K562 (cell line): ENCODE results near the gene DLGAP1.

Source experiments
- GATAD2A ChIP-seq: fragments of 450-650 bp; IDR thresholded peaks from 2 replicates; pipeline ENCODE4 v1.6.1; 2017
- TF ChIP-seq, protein P1 (sequence below): fragments of 250-450 bp; sonication (Bioruptor Pico); IDR thresholded peaks from 2 replicates; pipeline ENCODE4 v1.8.0; 2022; ENCODE audit warnings: inconsistent platforms

- TF ChIP-seq, protein P1, sequence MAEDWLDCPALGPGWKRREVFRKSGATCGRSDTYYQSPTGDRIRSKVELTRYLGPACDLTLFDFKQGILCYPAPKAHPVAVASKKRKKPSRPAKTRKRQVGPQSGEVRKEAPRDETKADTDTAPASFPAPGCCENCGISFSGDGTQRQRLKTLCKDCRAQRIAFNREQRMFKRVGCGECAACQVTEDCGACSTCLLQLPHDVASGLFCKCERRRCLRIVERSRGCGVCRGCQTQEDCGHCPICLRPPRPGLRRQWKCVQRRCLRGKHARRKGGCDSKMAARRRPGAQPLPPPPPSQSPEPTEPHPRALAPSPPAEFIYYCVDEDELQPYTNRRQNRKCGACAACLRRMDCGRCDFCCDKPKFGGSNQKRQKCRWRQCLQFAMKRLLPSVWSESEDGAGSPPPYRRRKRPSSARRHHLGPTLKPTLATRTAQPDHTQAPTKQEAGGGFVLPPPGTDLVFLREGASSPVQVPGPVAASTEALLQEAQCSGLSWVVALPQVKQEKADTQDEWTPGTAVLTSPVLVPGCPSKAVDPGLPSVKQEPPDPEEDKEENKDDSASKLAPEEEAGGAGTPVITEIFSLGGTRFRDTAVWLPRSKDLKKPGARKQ (CRISPR knock-in tag) = no peak
- TF ChIP-seq GATAD2A = no peak
These were observed 926.9 kb downstream of the DLGAP1 start for GRCh38 chr18:3528231-3528630.
